ENCODE results near the gene SH3BP1. TPM values are rescaled to one million over a fixed set of nuclear protein-coding genes. Genes with fewer than 3 reads are reported as not detected.

SH3BP1 gene
- total RNA-seq, 1 experiment from 2014 or later = 39.4 TPM

DNA sequence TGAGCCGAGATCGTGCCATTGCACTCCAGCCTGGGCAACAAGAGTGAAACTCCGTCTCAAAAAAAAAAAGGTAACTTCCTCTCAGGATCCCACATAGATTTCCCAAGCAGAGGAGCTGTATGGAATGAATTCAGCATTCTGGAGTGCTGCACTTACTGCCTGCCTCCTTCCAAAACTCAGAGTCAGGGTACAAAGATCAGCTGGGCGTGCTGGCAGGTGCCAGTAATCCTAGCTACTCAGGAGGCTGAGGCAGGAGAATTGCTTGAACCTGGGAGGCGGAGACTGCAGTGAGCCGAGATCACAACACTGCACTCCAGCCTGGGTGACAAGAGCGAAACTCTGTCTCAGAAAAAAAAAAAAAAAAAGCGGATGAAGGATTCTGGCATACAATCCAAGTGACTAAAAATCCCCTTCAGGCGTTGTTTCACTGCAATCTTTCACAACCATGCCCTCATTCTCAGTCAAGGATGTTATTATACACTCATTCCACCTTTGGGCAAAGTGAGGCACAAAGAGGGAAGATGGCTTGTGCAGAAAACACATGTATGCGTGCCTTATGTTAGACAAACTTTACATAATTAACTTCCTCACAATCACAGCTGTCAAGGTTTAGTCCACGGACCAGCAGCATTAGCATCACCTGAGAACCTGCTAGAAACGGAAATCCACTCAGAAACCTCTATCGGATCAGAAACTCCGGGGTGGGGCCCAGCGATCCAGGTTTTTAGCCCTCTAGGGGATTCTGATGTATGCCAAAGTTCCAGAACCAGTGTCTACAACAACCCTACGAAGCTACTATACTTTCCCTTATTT lies 45.5 kb downstream of the SH3BP1 start (continued):
- TF ChIP-seq, protein P1, sequence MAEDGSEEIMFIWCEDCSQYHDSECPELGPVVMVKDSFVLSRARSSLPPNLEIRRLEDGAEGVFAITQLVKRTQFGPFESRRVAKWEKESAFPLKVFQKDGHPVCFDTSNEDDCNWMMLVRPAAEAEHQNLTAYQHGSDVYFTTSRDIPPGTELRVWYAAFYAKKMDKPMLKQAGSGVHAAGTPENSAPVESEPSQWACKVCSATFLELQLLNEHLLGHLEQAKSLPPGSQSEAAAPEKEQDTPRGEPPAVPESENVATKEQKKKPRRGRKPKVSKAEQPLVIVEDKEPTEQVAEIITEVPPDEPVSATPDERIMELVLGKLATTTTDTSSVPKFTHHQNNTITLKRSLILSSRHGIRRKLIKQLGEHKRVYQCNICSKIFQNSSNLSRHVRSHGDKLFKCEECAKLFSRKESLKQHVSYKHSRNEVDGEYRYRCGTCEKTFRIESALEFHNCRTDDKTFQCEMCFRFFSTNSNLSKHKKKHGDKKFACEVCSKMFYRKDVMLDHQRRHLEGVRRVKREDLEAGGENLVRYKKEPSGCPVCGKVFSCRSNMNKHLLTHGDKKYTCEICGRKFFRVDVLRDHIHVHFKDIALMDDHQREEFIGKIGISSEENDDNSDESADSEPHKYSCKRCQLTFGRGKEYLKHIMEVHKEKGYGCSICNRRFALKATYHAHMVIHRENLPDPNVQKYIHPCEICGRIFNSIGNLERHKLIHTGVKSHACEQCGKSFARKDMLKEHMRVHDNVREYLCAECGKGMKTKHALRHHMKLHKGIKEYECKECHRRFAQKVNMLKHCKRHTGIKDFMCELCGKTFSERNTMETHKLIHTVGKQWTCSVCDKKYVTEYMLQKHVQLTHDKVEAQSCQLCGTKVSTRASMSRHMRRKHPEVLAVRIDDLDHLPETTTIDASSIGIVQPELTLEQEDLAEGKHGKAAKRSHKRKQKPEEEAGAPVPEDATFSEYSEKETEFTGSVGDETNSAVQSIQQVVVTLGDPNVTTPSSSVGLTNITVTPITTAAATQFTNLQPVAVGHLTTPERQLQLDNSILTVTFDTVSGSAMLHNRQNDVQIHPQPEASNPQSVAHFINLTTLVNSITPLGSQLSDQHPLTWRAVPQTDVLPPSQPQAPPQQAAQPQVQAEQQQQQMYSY (CRISPR knock-in tag; IDR thresholded peaks at IDR 0.05) = no peak
- TF ChIP-seq ATF1 (CRISPR knock-in tag; IDR thresholded peaks at IDR 0.05) (no peak), ELF4 (CRISPR knock-in tag; IDR thresholded peaks at IDR 0.05; ENCODE audit: low read depth) (no peak), TCF7 (CRISPR knock-in tag; IDR thresholded peaks at IDR 0.05; ENCODE audit: low read depth) (no peak), NR2C2 (CRISPR knock-in tag; IDR thresholded peaks at IDR 0.05) (no peak), NR3C1 (CRISPR knock-in tag; conservative IDR thresholded peaks at IDR 0.05; ENCODE audit: low read depth) (no peak), NFATC4 (CRISPR knock-in tag; IDR thresholded peaks at IDR 0.05) (no peak), TP53 (CRISPR knock-in tag; IDR thresholded peaks at IDR 0.05) (no peak), ZNF671 (CRISPR knock-in tag; IDR thresholded peaks at IDR 0.05) (no peak)
- TF ChIP-seq, protein P2, sequence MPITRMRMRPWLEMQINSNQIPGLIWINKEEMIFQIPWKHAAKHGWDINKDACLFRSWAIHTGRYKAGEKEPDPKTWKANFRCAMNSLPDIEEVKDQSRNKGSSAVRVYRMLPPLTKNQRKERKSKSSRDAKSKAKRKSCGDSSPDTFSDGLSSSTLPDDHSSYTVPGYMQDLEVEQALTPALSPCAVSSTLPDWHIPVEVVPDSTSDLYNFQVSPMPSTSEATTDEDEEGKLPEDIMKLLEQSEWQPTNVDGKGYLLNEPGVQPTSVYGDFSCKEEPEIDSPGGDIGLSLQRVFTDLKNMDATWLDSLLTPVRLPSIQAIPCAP (CRISPR knock-in tag; IDR thresholded peaks at IDR 0.05) = no peak
- TF ChIP-seq, protein P3, sequence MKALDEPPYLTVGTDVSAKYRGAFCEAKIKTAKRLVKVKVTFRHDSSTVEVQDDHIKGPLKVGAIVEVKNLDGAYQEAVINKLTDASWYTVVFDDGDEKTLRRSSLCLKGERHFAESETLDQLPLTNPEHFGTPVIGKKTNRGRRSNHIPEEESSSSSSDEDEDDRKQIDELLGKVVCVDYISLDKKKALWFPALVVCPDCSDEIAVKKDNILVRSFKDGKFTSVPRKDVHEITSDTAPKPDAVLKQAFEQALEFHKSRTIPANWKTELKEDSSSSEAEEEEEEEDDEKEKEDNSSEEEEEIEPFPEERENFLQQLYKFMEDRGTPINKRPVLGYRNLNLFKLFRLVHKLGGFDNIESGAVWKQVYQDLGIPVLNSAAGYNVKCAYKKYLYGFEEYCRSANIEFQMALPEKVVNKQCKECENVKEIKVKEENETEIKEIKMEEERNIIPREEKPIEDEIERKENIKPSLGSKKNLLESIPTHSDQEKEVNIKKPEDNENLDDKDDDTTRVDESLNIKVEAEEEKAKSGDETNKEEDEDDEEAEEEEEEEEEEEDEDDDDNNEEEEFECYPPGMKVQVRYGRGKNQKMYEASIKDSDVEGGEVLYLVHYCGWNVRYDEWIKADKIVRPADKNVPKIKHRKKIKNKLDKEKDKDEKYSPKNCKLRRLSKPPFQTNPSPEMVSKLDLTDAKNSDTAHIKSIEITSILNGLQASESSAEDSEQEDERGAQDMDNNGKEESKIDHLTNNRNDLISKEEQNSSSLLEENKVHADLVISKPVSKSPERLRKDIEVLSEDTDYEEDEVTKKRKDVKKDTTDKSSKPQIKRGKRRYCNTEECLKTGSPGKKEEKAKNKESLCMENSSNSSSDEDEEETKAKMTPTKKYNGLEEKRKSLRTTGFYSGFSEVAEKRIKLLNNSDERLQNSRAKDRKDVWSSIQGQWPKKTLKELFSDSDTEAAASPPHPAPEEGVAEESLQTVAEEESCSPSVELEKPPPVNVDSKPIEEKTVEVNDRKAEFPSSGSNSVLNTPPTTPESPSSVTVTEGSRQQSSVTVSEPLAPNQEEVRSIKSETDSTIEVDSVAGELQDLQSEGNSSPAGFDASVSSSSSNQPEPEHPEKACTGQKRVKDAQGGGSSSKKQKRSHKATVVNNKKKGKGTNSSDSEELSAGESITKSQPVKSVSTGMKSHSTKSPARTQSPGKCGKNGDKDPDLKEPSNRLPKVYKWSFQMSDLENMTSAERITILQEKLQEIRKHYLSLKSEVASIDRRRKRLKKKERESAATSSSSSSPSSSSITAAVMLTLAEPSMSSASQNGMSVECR (CRISPR knock-in tag; IDR thresholded peaks at IDR 0.05; ENCODE audit: borderline replicate concordance) = no peak

DNA sequence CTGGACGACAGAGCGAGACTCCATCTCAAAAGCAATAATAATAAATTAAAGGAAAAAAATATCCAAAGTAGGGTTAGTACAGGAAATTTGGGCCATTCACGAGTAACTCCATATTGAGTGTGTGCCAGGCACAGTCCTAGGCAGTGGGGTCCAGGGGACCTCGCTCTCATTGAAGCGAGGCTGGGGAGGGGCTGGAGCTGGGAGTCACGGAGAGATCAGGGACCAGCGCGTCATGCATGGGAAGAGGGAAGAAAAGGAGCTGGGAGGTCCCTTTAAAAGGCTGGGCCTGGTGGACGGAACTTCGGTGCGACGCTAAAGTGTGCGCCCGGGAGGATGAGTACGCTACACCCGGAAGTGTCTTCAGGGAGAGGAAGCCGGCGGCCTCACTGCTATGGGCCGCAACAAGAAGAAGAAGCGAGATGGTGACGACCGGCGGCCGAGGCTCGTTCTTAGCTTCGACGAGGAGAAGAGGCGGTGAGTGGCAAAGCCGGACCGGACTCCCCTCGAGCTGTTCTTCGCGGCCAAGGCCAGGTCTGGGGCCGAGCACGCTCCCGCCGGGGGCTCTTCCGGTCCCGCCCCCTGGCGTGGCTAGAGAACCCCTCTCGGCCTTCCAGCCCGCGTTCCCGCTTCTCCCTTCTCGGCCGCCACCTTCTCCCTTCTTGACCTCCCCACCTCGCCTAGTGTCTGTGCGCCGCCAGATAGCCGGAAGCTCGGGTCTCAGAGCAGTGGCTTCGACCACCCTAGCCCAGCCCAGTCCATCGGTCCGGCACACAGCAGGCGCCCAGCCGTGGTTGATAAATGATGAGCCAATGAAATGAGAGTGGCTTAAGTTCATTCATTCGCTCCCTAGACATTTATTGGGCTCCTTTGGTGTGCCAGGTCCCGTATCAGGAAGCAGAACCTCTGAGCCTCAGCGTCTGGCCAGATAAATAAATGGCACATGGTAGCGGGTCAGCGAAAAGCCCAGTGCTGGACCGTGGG lies 46.8 kb downstream of the SH3BP1 start, which contains the start of gene NOL12:
NOL12 (plus strand) TSS at position 342 of the 981 bp plus-strand sequence; CDS start at position 392, 50 bp downstream.
- Mint-ChIP-seq H3K4me3 (peak within 1 kb of the TSS; percentile 99), H3K27ac (peak within 1 kb of the TSS; percentile 96), H3K9me3 (no peaks in the 10 kb centered on the region), H3K36me3 (peaks cover 17% of the 10 kb centered on the region), H3K27me3 (ENCODE audit: low read depth) (peaks cover 1% of the 10 kb centered on the region), H3K4me1 (peaks cover 10% of the 10 kb centered on the region)
- ChIA-PET POLR2A (interaction anchor here (0.6 to 1.4 kb wide), 6 partner anchors 19 to 93 kb away, joined by 3 to 6 read pairs (median 4); partner anchors contain the start of genes GGA1 and PDXP), CTCF (interaction anchor here (0.8 to 2.8 kb wide), 10 partner anchors 10 to 95 kb away, joined by 3 to 21 read pairs (median 8); partner anchors contain the start of genes GGA1, PDXP and TRIOBP)
- ATAC-seq (peak; percentile 84), DNase-seq (ENCODE audit: low spot score) (peak; percentile 84)
- TF ChIP-seq, protein P4, sequence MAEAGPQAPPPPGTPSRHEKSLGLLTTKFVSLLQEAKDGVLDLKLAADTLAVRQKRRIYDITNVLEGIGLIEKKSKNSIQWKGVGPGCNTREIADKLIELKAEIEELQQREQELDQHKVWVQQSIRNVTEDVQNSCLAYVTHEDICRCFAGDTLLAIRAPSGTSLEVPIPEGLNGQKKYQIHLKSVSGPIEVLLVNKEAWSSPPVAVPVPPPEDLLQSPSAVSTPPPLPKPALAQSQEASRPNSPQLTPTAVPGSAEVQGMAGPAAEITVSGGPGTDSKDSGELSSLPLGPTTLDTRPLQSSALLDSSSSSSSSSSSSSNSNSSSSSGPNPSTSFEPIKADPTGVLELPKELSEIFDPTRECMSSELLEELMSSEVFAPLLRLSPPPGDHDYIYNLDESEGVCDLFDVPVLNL (CRISPR knock-in tag; IDR thresholded peaks at IDR 0.05; ENCODE audit: borderline replicate concordance, low read depth) = no peak
- TF ChIP-seq, protein P5, sequence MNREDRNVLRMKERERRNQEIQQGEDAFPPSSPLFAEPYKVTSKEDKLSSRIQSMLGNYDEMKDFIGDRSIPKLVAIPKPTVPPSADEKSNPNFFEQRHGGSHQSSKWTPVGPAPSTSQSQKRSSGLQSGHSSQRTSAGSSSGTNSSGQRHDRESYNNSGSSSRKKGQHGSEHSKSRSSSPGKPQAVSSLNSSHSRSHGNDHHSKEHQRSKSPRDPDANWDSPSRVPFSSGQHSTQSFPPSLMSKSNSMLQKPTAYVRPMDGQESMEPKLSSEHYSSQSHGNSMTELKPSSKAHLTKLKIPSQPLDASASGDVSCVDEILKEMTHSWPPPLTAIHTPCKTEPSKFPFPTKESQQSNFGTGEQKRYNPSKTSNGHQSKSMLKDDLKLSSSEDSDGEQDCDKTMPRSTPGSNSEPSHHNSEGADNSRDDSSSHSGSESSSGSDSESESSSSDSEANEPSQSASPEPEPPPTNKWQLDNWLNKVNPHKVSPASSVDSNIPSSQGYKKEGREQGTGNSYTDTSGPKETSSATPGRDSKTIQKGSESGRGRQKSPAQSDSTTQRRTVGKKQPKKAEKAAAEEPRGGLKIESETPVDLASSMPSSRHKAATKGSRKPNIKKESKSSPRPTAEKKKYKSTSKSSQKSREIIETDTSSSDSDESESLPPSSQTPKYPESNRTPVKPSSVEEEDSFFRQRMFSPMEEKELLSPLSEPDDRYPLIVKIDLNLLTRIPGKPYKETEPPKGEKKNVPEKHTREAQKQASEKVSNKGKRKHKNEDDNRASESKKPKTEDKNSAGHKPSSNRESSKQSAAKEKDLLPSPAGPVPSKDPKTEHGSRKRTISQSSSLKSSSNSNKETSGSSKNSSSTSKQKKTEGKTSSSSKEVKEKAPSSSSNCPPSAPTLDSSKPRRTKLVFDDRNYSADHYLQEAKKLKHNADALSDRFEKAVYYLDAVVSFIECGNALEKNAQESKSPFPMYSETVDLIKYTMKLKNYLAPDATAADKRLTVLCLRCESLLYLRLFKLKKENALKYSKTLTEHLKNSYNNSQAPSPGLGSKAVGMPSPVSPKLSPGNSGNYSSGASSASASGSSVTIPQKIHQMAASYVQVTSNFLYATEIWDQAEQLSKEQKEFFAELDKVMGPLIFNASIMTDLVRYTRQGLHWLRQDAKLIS (CRISPR knock-in tag; IDR thresholded peaks at IDR 0.05; ENCODE audit: borderline replicate concordance) = no peak
- TF ChIP-seq, protein P6, sequence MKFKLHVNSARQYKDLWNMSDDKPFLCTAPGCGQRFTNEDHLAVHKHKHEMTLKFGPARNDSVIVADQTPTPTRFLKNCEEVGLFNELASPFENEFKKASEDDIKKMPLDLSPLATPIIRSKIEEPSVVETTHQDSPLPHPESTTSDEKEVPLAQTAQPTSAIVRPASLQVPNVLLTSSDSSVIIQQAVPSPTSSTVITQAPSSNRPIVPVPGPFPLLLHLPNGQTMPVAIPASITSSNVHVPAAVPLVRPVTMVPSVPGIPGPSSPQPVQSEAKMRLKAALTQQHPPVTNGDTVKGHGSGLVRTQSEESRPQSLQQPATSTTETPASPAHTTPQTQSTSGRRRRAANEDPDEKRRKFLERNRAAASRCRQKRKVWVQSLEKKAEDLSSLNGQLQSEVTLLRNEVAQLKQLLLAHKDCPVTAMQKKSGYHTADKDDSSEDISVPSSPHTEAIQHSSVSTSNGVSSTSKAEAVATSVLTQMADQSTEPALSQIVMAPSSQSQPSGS (CRISPR knock-in tag; IDR thresholded peaks at IDR 0.05; ENCODE audit: borderline replicate concordance, low read depth) = no peak
- no peak for TF ChIP-seq SMAD4 (CRISPR knock-in tag; IDR thresholded peaks at IDR 0.05)

All from WTC11 (cell line).